Neuronal stem cell (in vitro differentiated cells): Measurements from ENCODE around the gene C1QA.

ENCODE experiments used
- DNase-seq: peaks from one replicate; pipeline ENCODE4 v3.0.0-alpha.2; 2013; ENCODE audit warnings: low spot score
- H2AFZ ChIP-seq: one replicate; pipeline ENCODE4 v1.6.1; 2013; ENCODE audit warnings: mild to moderate bottlenecking, low read length, inconsistent platforms
- H2AK5ac ChIP-seq: 2 replicates; pipeline ENCODE4 v1.6.1; 2013; ENCODE audit warnings: low read depth, mild to moderate bottlenecking, inconsistent platforms, low read length, moderate library complexity, mixed read lengths
- H2BK120ac ChIP-seq: 2 replicates; pipeline ENCODE4 v1.6.1; 2013; ENCODE audit warnings: low read depth, mild to moderate bottlenecking, inconsistent platforms, low read length, moderate library complexity, mixed read lengths
- H2BK12ac ChIP-seq: one replicate; pipeline ENCODE4 v1.6.1; 2013; ENCODE audit warnings: low read length, inconsistent platforms
- H2BK15ac ChIP-seq: 2 replicates; pipeline ENCODE4 v1.6.1; 2013; ENCODE audit warnings: mild to moderate bottlenecking, low read length, inconsistent platforms, mixed read lengths
- H2BK5ac ChIP-seq: one replicate; pipeline ENCODE4 v1.6.1; 2013; ENCODE audit warnings: inconsistent platforms, mild to moderate bottlenecking, low read length, moderate library complexity
- H3K14ac ChIP-seq: one replicate; pipeline ENCODE4 v1.6.1; 2013; ENCODE audit warnings: low read length, inconsistent platforms
- H3K18ac ChIP-seq: 2 replicates; pipeline ENCODE4 v1.6.1; 2013; ENCODE audit warnings: low read length, inconsistent platforms
- H3K23ac ChIP-seq: 2 replicates; pipeline ENCODE4 v1.6.1; 2013; ENCODE audit warnings: low read depth, mild to moderate bottlenecking, mixed read lengths, low read length, inconsistent platforms; ENCODE audit not compliant: poor library complexity
- H3K27ac ChIP-seq: replicated peaks from 3 replicates; pipeline ENCODE4 v1.5.1; 2013; ENCODE audit warnings: low read length, inconsistent platforms
- H3K27me3 ChIP-seq, 3 experiments: 2 replicates each; pipeline ENCODE4 v1.6.1; 2013; ENCODE audit warnings: low read length in 3 of 3, mild to moderate bottlenecking in 2 of 3, inconsistent platforms in 1 of 3, low read depth in 1 of 3, mixed read lengths in 1 of 3, moderate library complexity in 1 of 3; ENCODE audit not compliant: control insufficient read depth in 3 of 3, insufficient read depth in 3 of 3
- H3K36me3 ChIP-seq, 2 donors: replicated peaks in 1 of 2; 2 replicates each; pipeline ENCODE4 v1.6.1; 2013; ENCODE audit warnings: low read length in 2 of 2; ENCODE audit not compliant: control insufficient read depth in 2 of 2, insufficient read depth in 2 of 2
- H3K4ac ChIP-seq: 2 replicates; pipeline ENCODE4 v1.6.1; 2013; ENCODE audit warnings: inconsistent platforms, mild to moderate bottlenecking, low read length, moderate library complexity
- H3K4me1 ChIP-seq, 2 donors: 1 replicate in 1 of 2; 2 replicates in 1 of 2; pipeline ENCODE4 v1.6.1; 2013; ENCODE audit warnings: low read length in 2 of 2, low read depth in 1 of 2; ENCODE audit not compliant: control insufficient read depth in 2 of 2, insufficient read depth in 1 of 2
- H3K4me2 ChIP-seq: one replicate; pipeline ENCODE4 v1.6.1; 2013; ENCODE audit warnings: mild to moderate bottlenecking, low read length, inconsistent platforms; ENCODE audit not compliant: insufficient read depth, poor library complexity, severe bottlenecking
- H3K4me3 ChIP-seq, 2 donors: 2 replicates each; pipeline ENCODE4 v1.5.1; 2013; ENCODE audit warnings: low read length in 2 of 2, mild to moderate bottlenecking in 2 of 2, inconsistent platforms in 1 of 2, moderate library complexity in 1 of 2
- H3K79me1 ChIP-seq: one replicate; pipeline ENCODE4 v1.6.1; 2013; ENCODE audit warnings: low read depth, mild to moderate bottlenecking, inconsistent platforms, low read length, moderate library complexity
- H3K9ac ChIP-seq: one replicate; pipeline ENCODE4 v1.6.1; 2013; ENCODE audit warnings: mild to moderate bottlenecking, low read depth, low read length, inconsistent platforms; ENCODE audit not compliant: poor library complexity
- H3K9me3 ChIP-seq, 2 donors: replicated peaks in 1 of 2; 2 replicates each; pipeline versions ENCODE3 to v1.6.1; 2013; ENCODE audit warnings: low read length in 2 of 2, mild to moderate bottlenecking in 2 of 2, inconsistent platforms in 1 of 2, low read depth in 1 of 2, mixed read lengths in 1 of 2, moderate library complexity in 1 of 2; ENCODE audit not compliant: control insufficient read depth in 2 of 2, insufficient read depth in 1 of 2
- H4K8ac ChIP-seq: one replicate; pipeline ENCODE4 v1.6.1; 2013; ENCODE audit warnings: low read depth, mild to moderate bottlenecking, inconsistent platforms, low read length, moderate library complexity
- H4K91ac ChIP-seq: one replicate; pipeline ENCODE4 v1.6.1; 2013; ENCODE audit warnings: low read length, low read depth, mild to moderate bottlenecking, inconsistent platforms; ENCODE audit not compliant: poor library complexity
- WGBS, 2 donors: extraction: QIAGEN DNeasy Blood & Tissue Kit; methylation state at CpG; one replicate each; pipeline ENCODE4 v1.1.7; 2013; ENCODE audit warnings: missing lambda C conversion rate in 2 of 2, mixed read lengths in 1 of 2; ENCODE audit not compliant: insufficient read length in 2 of 2, insufficient replicate concordance in 1 of 2; ENCODE audit errors: extremely low coverage in 2 of 2; 5-methylcytosine and 5-hydroxymethylcytosine counted together

C1QA gene

GRCh38 chr1:22621761-22622160, 14.7 kb upstream of the C1QA start:
- H3K4ac ChIP-seq = no peak overlapping the region
- no peak overlapping the region for H2BK15ac ChIP-seq
- DNase-seq = no peak
- no peak overlapping the region for H4K91ac ChIP-seq
- H3K9me3 ChIP-seq = no peaks in the 10 kb centered on the region
- no peak overlapping the region for H3K23ac ChIP-seq
- H3K79me1 ChIP-seq = no peaks in the 10 kb centered on the region
- WGBS, 2 donors = no CpG with 5 or more reads among the region's 4 CpGs
- H2BK120ac ChIP-seq = no peak overlapping the region
- H4K8ac ChIP-seq = no peak overlapping the region
- no peak overlapping the region for H2AK5ac ChIP-seq
- no peak overlapping the region for H2BK5ac ChIP-seq
- H3K9ac ChIP-seq = no peak overlapping the region
- H3K36me3 ChIP-seq = no peaks in the 10 kb centered on the region
- H2BK12ac ChIP-seq = no peak overlapping the region
- H3K4me1 ChIP-seq = no peaks in the 10 kb centered on the region
- no peak overlapping the region for H3K27ac ChIP-seq
- H3K4me2 ChIP-seq = no peak overlapping the region
- peaks cover 0 to 66% (median 0%) of the 10 kb centered on the region in 3 experiments for H3K27me3 ChIP-seq
- H2AFZ ChIP-seq = no peak overlapping the region
- no peak overlapping the region for H3K4me3 ChIP-seq
- no peak overlapping the region for H3K18ac ChIP-seq
- no peak overlapping the region for H3K14ac ChIP-seq

DNA sequence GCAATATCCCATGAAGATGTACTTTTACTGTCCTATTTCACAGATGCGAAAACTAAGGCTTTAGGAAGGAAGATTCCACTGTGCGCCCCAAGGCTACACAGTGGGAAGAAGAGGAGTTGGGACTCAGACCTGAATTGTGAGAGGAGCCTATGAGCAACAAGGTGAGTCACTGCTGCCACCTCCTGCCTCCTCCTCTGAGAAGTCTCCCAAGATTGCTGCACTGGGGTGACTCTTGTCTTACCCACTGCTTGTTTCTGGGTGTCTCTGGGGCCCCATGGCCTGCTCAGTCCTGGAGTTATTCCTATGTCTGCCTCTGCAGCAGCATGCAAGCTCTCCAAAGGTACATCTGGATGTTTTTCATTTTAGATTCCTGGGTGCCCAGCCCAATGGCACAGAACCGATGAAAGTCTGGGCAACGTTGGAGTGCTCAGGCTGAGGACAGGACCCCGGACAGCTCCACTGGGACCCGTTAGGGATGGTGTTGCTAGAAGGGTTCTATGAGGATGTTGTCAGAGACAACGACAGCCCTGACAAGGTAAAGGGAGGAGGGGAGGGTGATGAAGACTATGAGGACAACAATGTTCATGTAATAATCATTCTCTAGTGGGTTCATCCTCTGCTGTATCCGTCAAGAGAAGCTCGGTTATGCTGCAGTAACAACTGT, 11.0 kb upstream of the C1QA start:
- Histone ChIP-seq H3K4me3 (no peak overlapping the region), H2BK12ac (no peak overlapping the region)

DNA sequence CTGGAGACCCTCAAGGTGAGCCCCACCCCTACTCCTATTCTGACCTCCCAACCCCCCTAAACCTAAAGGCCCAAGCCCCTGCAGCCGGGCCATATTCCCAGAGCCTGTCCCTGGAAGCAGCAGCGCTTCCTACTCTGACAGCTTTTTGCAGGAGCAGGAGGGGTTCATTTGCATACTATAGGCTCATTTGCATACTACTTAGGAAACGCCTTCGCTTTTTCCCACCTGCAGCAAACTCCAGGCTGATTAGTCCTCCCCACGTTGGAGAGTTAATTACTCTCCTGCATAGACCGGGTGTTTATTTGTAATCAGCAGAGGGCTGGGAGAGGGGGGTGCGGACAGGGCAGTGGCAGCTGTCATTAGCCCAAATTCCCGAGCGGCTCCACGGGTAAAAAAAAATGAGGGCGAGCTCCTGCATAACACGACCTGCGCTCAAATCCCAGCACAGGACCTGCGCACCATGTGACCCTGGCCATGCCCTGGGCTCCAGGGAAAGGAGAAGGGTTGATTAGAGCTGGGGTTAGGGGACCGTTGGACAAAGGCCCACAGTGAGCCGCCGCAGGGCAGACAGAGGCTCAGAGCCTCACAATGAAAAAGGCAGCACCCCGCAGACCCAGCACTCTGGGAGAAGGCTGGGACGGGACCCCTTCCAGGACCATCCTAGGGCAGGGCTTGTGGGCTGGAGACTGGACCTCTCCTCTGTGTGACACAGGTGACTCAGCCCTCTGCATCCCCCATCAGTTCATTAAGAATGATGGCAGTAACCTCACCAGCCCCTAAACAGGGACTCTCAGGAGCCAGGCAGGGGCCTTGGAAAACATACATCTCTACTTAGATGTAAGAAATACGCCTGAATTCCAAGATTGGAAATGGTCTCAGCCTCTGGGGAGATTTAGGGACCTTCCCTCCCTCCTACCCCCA, 9.9 kb upstream of the C1QA start:
- H3K4me1 ChIP-seq = peaks cover 2 to 10% of the 10 kb centered on the region in 2 donors
- H3K27ac ChIP-seq = no peak overlapping the region
- H3K18ac ChIP-seq = no peak overlapping the region
- H3K9ac ChIP-seq = no peak overlapping the region
- H4K8ac ChIP-seq = no peak overlapping the region
- no peak overlapping the region for H2BK120ac ChIP-seq
- WGBS, 2 donors = no CpG with 5 or more reads among the region's 20 CpGs
- no peak for DNase-seq
- H3K14ac ChIP-seq = no peak overlapping the region
- no peak overlapping the region for H3K4ac ChIP-seq
- no peak overlapping the region for H2AFZ ChIP-seq
- no peak overlapping the region for H2AK5ac ChIP-seq
- no peak overlapping the region for H2BK15ac ChIP-seq
- H3K36me3 ChIP-seq = no peaks in the 10 kb centered on the region
- H4K91ac ChIP-seq = no peak overlapping the region
- peaks cover 0 to 55% (median 0%) of the 10 kb centered on the region in 3 experiments for H3K27me3 ChIP-seq
- H3K79me1 ChIP-seq = no peaks in the 10 kb centered on the region
- no peak overlapping the region for H2BK12ac ChIP-seq
- H2BK5ac ChIP-seq = no peak overlapping the region
- H3K4me3 ChIP-seq = no peak overlapping the region
- no peak overlapping the region for H3K4me2 ChIP-seq
- H3K23ac ChIP-seq = no peak overlapping the region
- no peaks in the 10 kb centered on the region for H3K9me3 ChIP-seq

More for the DNA sequence above, 11.0 kb upstream of the C1QA start:
- DNase-seq = peak; percentile 23
- no CpG with 5 or more reads among the region's 9 CpGs for WGBS, 2 donors
- Histone ChIP-seq H3K36me3 (no peaks in the 10 kb centered on the region), H3K4me1 (peaks cover 2 to 7% of the 10 kb centered on the region in 2 donors), H2BK120ac (no peak overlapping the region), H3K4ac (no peak overlapping the region), H2BK5ac (no peak overlapping the region), H3K4me2 (no peak overlapping the region), H2AK5ac (no peak overlapping the region), H3K27ac (no peak overlapping the region), H3K14ac (no peak overlapping the region), H2BK15ac (no peak overlapping the region), H4K91ac (no peak overlapping the region), H3K18ac (no peak overlapping the region), H3K9ac (no peak overlapping the region), H3K79me1 (no peaks in the 10 kb centered on the region), H4K8ac (no peak overlapping the region), H3K9me3 (no peaks in the 10 kb centered on the region), H3K23ac (no peak overlapping the region), H3K27me3 (peaks cover 0 to 57% (median 0%) of the 10 kb centered on the region in 3 experiments), H2AFZ (no peak overlapping the region)

DNA sequence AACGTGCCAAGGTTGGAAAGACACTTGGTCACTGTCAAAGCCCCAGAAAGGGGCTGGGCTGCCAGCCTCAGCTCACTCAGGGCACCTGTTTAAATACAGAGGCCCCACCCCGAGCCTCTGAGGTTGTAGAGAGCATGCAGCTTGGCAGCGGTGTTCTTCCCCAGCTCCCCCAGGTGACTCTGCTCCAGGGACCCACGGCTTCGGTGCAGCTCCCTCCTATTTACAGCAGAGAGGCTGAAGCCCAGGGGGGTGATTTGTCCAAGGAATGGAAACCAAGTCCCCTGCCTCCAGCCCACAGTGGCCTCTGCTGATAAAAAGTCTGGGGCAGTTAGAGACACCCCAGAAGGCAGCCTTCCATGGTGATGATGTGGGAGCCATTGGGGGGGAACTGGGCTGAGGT, 9.1 kb upstream of the C1QA start:
- Histone ChIP-seq H2AFZ (no peak overlapping the region), H2AK5ac (no peak overlapping the region), H3K27ac (no peak overlapping the region), H2BK5ac (no peak overlapping the region), H3K4ac (no peak overlapping the region), H4K8ac (no peak overlapping the region), H3K4me3 (no peak overlapping the region), H3K36me3 (no peaks in the 10 kb centered on the region), H3K14ac (no peak overlapping the region), H4K91ac (no peak overlapping the region), H2BK12ac (no peak overlapping the region), H3K23ac (no peak overlapping the region), H2BK15ac (no peak overlapping the region), H2BK120ac (no peak overlapping the region), H3K9ac (no peak overlapping the region), H3K79me1 (no peaks in the 10 kb centered on the region), H3K27me3 (peaks cover 0 to 49% (median 0%) of the 10 kb centered on the region in 3 experiments), H3K4me1 (peaks cover 2 to 10% of the 10 kb centered on the region in 2 donors), H3K9me3 (no peaks in the 10 kb centered on the region), H3K4me2 (no peak overlapping the region), H3K18ac (no peak overlapping the region)
- no CpG with 5 or more reads among the region's 5 CpGs for WGBS, 2 donors
- DNase-seq = no peak
